NCI-H2196 (cell line): ENCODE data around the gene DLAT.
"Not testable (repeated sequence)": the region's sequence is repeated elsewhere in the genome, so short reads cannot be mapped to it uniquely, and the experiment has no call there.

Source experiments
- DNase-seq: peaks from one replicate; lab custom pipeline; 2025; ENCODE audit not compliant: unreplicated experiment; lab: John Stamatoyannopoulos, UW

DLAT gene

DNA sequence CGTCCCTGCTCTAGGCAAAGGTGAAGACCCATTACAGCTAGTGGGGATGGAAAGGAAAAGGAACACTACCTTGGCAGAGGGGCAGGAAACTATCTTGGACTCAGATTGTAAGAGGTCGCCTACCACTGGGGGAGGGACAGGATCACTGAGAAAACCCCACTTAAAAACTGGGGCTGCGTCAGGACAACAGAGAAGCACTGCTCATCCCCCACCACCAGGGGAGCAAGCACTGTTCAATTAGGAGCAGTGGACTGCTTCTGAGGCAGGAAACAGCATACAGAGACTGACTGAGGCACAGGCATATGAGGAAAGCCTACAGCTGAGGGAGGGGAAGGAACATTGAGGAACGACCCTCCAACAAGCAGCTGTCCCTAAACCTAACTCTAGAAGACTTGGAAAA is 20.8 kb upstream of the DLAT start:
- no peak for DNase-seq

DNA sequence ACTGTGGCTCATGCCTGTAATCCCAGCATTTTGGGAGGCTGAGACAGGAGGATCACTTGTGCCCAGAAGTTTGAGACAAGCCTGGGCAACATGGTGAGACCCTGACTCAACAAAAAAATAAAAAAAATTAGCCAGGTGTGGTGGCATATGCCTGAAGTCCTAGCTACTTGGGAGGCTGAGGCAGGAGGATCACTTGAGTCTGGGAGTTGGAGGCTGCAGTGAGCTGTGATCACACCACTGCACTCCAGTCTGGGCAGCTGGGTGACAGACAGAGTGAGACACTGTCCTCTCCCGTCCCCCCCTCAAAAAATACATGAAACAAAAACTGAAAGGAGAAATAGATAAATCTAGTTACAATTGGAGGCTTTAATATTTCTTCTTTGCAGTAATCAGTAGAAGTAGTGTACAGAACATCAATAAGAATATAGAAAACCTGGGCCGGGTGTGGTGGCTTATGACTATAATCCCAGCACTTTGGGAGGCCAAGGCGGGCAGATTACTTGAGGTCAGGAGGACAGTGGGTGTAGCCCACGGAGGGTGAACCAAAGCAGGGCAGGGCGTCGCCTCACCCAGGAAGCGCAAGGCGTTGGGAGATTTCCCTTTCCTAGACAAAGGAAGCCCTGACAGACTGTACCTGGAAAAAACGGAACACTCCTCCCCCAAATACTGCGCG is 19.6 kb upstream of the DLAT start:
- DNase-seq = no peak

DNA sequence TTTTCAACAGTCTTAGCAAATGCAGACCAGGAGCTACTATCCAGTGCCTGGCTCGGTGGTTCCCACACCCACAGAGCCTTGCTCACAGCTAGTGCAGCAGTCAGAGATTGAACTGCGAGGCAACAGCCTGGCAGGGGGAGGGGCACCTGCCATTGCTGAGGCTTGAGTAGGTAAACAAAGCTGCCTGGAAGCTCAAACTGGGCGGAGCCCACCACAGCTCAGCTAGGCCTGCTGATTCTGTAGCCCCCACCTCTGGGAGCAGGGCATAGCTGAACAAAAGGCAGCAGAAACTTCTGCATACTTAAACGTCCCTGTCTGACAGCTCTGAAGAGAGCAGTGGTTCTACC is 19.1 kb upstream of the DLAT start:
- DNase-seq = not testable (repeated sequence)

DNA sequence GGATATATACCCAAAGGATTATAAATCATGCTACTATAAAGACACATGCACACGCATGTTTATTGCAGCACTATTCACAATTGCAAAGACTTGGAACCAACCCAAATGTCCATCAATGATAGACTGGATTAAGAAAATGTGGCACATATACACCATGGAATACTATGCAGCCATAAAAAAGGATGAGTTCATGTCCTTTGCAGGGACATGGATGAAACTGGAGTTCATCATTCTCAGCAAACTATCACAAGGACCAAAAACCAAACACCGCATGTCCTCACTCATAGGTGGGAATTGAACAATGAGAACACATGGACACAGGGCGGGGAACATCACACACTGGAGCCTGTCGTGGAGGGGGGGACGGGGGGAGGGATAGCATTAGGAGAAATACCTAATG is 13.8 kb upstream of the DLAT start:
- not testable (repeated sequence) for DNase-seq

DNA sequence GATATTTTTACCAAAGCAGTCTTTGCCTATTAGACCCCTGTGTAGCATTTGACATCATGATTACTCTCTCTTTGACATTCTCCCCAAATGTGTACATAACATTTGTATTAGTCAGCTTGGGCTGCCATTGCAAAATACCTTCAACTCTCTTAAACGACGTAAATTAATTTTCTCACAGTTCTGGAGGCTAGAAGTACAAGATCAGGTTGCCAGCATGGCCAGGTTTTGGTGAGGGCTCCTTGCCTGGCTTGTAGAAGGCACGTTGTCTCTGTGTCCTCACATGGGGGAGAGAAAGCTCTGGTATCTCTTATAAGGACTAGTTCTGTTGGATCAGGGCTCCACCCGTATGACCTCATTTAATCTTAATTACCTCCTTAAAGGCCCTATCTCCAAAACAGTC is 12.3 kb upstream of the DLAT start:
- DNase-seq = no peak

DNA sequence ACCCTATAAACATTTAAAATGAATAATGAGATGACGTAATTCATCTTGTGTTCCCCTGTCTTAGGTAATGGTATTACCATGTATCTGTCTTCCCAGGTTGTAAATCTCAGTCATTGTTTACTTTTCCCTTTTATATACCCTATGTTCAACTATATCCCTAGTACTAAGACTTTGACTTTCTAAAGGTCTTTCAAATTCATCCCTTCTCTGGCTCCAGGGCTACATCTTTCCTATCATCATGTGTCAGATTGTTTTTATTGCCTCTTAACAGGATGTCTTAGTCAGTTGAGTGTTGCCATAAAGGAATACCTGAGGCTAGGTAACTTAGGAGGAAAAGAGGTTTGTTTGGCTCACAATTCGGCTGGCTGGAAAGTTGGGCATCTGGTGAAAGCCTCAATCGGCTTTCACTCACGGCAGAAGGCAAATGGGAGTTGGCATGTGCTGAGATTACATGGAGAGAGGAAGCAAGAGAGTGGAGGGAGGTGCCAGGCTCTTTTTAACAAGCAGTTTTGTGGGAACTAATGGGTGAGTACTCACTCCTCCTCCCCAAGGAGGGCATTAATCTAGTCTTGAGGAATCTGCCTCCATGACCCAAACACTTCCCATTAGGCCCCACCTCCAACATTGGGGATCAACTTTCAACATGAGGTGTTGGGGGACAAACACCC is 11.6 kb upstream of the DLAT start:
- DNase-seq = no peak

DNA sequence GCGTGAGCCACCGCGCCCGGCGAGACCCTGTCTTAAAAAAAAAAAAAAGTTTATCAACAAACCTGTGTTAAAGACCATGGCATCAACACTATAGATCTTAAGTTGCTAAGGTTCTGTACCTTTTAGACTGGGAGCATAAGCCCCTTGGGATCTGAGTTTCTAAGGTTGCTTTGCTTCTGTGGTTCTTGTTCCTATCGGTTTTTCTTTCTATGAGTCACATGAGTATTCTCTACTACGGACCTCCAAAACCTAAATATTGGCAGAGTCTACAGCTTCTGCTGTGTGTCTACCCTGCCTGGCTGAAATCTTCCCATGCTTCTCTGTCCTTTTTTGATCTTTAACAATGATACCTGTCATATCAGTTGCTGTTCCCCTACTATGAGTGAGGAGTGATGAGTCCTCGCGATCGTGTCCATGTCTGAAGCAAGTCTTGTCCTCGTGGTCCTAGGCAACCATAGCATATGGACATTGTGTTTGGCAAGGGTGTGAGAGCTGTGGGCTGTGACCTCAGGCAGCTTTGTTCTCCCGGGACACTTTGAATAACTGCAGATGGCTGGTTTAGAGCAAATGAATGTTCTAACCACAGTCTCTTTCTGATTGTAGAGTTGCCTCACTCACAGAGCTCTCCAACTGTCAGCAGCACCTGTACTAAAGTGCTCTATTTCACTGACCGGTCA is 9.0 kb upstream of the DLAT start:
- no peak for DNase-seq

DNA sequence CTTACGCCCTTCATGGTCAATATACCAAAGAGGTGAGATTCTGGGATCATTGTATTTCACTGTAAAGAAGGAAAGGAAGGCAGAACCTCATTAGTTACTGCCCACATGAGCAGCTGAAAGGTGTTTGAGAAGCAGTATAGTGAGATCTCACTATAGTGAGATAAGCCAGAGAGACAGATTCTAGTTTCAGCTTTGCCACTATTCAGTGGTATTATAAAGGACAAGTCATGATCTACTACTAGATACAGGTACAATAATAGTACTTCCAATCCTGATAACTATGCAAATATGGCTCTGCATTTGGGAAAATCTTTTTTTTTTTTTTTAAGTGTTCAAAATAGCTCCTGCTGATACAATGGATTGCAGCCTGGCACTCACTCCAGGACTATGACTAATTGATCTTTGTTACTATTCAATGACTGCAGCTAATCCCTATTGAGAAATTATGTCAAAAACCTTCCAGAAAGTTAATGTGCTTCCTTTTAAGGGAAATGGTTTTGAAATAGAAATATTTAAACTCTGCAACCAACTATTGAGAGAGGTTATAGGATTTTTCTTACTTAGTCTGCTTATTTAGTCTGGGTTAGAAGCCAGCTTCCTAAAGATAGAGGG is 8.3 kb upstream of the DLAT start:
- no peak for DNase-seq

DNA sequence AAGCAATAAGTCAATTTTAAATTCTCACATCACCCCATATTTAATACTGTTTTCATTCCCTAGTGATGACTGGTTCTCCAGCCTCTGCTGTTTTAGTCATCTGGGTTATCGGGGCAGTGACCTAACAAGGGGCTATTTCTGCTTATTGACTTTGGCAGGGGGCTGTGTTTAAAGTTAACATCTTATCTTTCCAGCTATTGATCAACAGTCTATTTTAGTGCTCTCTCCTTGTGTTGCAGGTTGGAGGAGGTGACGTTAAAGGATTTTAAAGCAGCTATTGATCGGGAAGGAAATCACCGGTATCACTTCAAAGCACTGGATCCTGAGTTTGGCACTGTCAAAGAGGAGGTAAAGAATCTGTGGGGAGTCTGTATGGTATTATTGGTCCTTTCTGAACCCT is 7.7 kb upstream of the DLAT start:
- DNase-seq = no peak

DNA sequence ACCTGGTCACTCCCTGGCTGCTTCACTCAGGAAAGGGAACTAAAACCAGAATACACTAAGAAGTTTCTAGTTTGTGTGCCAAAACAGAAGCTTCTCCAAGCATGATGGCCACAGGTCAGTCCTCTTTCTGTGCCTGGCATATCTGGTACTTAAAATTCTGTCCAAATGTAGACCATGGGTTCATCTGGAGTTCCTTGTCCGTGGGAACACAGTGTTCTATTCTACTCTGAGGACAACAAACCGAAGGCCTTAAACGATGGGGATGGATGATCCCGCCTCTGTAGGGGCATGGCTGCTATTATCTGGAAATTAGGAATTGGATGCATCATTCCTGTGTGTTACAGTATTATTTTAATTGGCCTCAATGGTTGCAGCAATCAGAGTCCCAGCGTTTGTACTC is 6.1 kb upstream of the DLAT start:
- no peak for DNase-seq

DNA sequence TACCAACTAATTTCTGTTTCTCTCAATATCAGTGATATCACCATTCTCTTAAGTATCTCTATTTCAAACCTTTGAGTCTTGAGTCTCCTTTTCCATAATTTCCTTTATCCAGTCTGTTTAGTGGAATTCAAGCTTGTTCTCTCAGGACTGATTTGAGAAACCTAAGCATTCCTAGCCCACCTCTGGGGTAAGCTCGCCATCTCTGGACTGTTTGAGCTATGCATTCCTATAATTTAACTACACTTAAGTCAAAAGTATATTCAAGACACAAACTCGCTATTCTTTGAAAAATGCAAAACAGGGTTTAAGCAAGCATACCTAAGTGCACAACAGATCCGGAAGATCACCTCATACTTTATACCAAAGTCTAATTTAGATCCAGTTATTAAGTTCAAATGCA is 2.1 kb upstream of the DLAT start:
- no peak for DNase-seq

DNA sequence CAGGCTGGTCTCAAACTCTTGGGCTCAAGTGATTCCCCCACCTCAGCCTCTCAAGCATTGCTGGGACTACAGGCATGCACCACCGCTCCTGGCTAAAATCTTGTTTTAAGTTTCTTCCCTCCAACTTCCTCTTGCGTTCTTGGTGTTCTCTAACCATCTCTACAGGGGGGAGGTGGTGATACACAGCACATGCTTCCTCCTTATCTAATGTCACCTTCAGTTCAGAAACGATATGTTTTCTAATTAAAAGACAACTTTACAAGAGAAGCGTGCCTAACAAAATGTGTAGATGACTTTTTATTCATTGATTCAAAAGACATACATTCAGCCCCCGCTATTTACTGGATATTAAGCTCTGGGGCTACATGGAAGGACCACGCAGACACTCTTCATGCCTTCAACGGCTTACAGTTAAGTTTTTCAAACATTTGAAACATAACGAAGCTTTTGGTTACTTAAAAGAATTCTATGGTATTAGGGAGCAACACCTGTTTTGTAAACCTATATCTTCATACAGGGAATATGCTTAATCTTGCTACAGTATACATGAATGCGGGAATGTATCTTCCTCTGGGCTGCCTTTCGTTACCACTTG is 933 bp upstream of the DLAT start:
- DNase-seq = no peak

DNA sequence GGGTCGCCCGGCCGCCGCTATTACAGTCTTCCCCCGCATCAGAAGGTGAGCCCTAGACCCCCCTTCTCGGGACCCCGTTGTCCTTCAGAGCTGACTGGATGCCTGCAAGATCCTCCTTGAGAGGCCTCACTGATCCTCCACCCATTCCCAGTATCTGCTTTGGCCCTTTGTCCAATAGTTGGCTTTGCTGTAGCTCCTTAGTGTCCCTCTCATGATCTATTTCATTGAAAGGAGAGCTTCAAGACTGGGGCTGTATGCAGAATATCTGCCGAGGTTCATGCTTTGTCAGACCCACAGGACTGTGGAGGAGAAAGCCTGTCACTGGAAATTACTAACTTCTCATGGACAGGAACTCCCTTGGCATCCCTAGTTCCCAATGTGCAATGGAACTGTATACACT is 499 bp downstream of the DLAT start:
- DNase-seq = no peak

DNA sequence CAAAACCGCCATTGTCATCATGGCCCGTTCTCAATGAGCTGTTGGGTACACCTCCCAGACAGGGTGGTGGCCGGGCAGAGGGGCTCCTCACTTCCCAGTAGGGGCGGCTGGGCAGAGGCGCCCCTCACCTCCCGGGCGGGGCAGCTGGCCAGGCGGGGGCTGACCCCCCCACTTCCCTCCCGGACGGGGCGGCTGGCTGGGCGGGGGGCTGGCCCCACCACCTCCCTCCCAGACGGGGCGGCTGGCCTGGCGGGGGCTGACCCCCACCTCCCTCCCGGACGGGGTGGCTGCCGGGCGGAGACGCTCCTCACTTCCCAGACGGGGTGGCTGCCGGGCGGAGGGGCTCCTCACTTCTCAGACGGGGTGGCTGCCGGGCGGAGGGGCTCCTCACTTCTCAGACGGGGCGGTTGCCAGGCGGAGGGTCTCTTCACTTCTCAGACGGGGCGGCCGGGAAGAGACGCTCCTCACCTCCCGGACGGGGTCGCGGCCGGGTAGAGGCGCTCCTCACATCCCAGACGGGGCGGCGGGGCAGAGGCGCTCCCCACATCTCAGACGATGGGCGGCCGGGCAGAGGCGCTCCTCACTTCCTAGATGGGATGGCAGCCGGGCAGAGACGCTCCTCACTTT is 1.7 kb downstream of the DLAT start:
- not testable (repeated sequence) for DNase-seq

DNA sequence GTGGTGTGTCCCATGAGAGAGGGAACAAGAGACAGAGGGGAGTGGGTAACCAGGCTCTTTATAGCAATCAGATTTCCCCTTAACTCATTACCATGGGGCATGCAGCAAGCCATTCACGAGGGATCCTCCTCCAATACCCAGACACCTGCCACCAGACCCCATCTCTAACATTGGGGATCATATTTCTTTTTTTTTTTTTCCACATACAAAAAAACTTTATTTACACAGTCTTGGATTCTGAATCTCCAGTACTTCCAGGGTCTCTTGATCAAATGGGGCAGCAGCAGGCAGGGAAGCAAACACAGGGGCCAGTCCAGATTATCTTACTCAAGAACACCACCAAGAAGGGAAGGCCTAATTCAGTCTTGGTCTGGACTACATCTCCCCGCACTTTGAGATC is 4.3 kb downstream of the DLAT start:
- DNase-seq = no peak

DNA sequence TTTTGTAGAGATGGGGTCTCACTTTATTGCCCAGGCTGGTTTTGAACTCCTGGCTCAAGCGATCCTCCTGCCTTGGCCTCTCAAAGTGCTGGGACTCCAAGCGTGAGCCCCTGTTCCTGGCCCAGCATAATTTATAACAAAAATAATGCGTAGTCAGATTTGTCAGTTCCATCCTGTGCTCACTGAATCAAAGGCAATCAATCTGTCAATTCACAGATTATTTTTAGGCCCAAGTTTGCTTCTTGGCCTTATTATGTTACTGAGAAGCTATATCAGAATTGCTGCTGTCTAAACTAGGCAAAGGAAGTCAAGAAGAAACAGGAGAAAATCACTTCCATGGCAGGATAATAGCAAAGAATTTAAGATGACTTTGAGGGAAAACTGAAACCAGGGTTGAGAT is 8.7 kb downstream of the DLAT start:
- no peak for DNase-seq

DNA sequence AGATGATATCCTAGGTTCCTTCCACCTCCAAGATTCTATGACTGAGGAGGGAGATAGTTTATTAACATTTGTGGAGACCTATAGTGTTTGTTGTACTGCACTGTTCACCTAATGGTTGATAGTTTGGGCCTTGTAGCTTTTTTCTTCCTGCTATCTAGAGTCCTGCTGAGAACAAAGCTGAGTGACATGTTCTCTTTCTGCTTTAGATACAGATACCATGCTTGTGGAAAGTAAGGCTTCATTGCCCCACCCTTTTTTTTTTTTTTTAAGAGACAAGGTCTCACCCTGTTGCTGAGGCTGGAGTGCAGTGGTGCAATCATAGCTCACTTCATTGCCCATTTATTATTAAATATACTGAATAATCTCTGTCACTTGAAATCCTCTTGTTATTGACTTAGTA is 12.3 kb downstream of the DLAT start:
- DNase-seq = no peak

DNA sequence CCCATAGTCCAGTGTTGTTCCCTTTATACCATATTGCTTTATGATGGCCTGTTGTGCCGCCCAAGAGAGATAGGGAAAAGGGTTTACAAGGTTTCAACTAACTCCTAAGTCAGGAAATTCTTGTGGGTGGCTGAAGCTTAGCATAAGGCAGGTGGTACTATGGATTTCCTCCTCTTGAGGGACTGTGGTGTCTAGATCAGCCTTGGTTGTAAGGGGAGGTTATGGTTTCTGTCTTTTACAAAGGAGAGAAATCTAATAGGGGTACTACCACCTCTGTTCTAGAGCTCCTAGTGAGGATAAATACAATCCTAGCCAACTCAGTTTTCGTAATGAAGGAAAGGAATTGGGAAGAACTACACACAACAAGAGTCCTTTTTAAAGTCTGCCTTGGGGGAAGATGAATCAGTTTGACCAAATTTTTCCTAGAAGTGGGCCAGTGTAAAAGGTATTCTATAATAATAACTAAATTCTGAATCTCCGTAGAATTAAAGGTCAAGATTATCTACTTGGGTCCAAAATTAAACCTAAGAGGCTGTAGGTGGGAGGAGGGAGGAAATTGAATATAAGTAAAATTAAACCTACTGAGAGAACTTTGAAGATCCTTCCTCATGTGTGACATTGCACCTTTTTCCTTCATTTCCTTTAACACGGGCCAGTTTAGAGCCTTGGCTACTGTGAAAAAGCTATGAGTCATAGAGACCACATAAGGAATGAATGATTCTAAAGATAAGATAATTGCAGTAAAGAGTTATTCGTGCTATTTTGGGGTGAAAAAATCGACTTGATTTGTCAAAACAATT is 17.2 kb downstream of the DLAT start:
- DNase-seq = no peak

DNA sequence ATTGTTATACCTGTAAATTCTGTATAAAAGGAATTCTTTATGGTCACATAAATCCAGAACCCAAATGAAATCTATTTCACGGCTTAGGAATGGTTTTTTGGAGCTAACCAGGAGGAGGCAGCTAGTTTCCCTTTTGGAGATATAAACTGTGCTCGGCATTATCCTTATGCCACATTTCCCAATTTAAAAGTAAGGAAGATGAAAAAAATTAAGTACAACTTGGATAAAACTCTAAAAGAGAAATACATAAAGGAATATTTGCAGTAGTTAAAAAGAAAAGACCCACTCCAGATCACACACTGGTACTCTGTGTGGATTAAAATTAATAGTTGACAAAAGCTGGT is 17.7 kb downstream of the DLAT start:
- DNase-seq = no peak

DNA sequence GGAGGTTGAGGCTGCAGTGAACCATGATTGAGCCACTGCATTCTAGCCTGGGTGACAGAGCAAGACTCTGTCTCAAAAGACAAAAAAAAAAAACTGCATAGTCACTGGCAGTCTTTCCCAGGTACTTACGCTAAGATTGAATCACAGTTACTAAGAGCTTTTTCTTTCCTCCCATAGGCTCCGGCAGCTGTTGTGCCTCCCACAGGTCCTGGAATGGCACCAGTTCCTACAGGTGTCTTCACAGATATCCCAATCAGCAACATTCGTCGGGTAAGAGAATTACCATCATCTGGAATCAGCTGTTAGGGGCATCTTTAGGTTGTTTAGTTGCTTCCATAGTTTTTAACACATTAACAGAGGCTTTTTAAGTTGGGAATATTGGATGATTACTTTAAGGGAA is 19.8 kb downstream of the DLAT start:
- DNase-seq = no peak

DNA sequence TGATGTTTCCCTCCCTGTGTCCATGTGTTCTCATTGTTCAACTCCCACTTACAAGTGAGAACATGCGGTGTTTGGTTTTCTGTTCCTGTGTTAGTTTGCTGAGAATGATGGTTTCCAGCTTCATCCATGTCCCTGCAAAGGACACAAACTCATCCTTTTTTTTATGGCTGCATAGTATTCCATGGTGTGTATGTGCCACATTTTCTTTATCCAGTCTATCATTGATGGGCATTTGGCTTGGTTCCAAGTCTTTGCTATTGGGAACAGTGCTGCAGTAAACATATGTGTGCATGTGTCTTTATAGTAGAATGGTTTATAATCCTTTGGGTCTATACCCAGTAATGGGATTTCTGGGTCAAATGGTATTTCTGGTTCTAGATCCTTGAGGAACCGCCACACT is 21.4 kb downstream of the DLAT start:
- DNase-seq = not testable (repeated sequence)
